HG02981 (cell line): ENCODE data around the gene PAK1.
"Not testable (repeated sequence)": the region's sequence is repeated elsewhere in the genome, so short reads cannot be mapped to it uniquely, and the experiment has no call there.

Source experiments
- ATAC-seq: cut with Tn5 transposase; IDR thresholded peaks from one replicate; pipeline ENCODE4 v1.9.1; 2021; ENCODE audit warnings: mild to moderate bottlenecking, moderate library complexity; ENCODE audit not compliant: unreplicated experiment

Gene PAK1

DNA sequence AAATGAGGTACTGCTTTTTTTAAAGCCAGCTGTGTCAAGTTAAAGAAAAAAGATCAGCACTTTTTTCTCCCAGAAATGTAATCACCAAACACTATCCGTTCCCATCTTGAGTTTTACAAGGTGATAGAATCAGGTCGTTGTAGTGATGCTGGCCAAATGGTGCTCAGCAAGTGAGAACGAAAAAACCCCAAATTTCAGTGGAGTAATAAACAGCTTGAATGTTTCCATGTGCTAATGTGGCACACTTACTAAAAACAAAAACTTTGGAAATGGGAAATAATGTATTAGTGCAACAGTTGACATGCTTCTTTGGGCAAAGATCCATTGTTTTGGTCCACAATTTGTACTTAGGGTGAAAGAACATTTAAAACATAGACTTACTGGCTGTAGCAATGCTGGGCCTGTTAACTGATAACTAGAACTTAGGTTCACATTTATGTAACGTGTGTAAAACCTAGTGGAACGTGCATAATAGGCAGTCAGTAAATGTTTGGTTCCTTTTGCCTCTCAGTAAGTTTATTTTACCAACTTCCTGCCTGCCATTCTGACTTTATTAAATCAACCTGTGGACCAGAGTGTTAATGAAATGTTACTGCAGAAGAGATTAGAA lies 157.1 kb downstream of the PAK1 start:
- no peak for ATAC-seq

- ATAC-seq = no peak
These were observed 161.8 kb downstream of the PAK1 start for GRCh38 chr11:77312107-77312506.

GRCh38 chr11:77311701-77312100 lies 162.2 kb downstream of the PAK1 start:
- ATAC-seq = no peak

GRCh38 chr11:77310721-77311120 lies 163.2 kb downstream of the PAK1 start:
- ATAC-seq = no peak

DNA sequence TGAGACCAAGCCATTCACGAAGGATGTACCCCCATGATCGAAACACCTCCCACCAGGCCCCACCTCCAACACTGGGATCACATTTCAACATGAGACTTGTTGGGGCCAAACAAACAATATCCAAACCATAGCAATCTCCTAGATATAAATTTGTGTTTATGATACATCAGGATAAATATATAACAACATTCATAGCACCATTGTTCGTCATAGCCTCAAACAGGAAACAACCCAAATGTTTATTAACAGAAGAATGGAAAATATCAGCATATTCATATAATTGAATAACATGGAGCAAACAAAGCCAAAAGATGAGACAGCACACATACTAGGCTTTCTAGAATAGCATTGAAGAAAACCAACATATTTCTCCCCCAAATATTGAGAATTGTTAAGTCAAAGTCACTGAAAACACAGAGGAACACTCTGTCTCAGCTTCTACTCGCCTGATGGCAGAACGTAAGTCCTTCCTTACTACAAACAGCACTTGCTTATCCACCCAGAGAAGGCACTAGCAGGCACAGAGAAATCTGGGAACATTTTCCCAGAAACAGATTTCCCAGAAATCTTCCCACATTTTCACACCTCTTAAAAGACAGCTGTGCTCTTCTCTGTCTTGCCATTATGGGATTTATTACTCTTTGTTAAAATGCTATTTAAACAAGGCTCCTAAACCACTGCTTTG lies 164.4 kb downstream of the PAK1 start:
- no peak for ATAC-seq

DNA sequence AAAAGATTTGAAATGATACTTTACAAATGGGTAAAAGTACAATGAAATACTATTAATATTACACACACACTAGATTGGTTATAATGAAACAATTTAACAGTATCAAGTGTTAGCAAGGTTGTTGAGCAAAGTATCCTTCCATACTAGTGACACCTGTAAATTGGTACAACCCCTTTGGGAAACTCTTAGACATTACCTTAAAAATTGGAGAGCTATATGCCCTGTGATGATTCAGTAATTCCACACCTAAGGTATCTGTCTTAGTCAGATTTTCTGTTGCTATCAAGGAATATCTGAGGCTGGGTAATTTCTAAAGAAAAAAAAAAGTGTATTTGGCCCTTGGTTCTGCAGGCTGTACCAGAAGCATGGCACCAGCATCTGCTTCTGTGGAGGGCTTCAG lies 165.1 kb downstream of the PAK1 start:
- ATAC-seq = no peak

- ATAC-seq = no peak
These were observed 170.6 kb downstream of the PAK1 start for GRCh38 chr11:77303328-77303727.

GRCh38 chr11:77302752-77303151 lies 171.1 kb downstream of the PAK1 start:
- ATAC-seq = no peak

DNA sequence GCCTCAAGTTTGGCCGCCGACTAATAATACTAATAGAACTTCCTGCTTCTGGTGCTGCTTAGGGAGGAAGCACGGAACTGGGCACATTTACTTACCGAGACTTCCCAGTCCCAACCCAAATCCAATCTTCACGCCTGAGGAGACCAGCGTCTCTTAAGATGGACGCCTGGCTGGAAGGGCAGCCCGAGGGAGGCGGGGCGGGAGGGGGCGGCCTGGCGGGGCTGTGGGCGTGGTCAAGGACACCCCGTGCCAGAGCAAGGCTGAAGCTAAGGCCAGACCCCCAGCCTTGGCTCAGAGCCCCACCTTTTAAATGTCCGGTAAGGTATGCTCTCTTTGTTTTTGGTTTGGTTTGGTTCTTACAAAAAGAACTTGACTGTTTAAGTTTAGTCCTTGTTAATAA lies 172.4 kb downstream of the PAK1 start, which contains the start of gene GDPD4:
Gene GDPD4 (minus strand): TSS at position 177 of the 400 bp plus-strand sequence. CDS start 16,549 bp downstream, outside the sequence.
- no peak for ATAC-seq

GRCh38 chr11:77300695-77301094 lies 173.2 kb downstream of the PAK1 start:
- ATAC-seq = no peak

DNA sequence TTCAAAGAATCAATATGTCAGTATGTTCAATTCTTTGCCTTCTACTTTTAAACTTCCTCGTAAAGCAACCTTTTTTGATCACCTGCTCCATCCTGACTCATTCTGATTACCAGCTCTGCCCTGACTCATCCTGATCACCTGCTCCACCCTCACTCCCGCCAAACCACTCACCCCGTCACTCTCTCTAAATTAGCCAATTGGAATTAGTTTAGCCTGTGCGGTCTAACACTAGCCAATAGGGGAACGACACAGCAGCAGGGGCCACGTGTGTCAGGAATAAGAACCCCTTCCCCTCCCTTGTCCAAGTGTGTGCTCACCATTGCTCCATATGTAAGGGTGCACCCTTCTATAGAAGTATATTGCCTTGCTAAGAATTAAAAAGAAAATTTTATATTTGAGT lies 173.9 kb downstream of the PAK1 start:
- not testable (repeated sequence) for ATAC-seq

DNA sequence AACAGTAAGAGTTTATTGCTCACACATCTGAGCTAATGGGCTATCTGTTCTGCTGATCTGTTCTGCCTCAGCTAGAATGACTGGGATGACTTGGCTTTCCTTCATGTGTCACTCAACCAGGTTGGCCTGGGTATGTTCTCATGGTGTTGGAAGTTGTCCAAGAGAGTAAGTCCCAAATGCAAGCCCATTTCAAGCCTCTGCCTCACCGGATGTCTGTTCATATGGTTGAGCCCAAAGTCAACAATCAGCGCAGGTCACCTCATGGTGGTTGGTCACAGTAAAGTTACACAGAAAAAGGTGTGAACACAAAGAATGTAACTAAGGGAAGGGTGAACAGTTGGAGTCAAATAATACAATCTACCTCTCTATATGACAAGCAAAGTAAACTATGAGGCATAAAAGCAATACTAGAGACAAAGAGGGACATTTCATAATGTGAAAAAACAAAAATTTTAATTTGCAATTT lies 174.3 kb downstream of the PAK1 start:
- ATAC-seq = no peak

DNA sequence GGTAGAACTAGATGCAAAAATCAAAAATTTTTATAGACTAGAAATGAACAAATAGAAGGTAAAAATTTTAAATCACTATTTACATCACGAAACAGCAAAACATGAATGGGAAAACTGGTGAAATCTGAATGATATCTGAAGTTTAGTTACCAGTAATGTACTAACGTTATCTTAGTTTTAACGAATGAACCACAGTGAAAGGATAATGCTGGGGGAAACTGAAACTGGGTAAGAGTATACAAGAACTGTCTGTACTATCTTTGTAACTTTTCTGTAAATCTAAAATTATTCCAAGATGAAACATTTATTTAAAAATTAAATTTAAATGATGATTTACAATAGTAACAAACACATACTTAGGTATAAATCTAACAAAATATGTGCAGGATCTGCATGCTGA lies 179.9 kb downstream of the PAK1 start:
- ATAC-seq = no peak

DNA sequence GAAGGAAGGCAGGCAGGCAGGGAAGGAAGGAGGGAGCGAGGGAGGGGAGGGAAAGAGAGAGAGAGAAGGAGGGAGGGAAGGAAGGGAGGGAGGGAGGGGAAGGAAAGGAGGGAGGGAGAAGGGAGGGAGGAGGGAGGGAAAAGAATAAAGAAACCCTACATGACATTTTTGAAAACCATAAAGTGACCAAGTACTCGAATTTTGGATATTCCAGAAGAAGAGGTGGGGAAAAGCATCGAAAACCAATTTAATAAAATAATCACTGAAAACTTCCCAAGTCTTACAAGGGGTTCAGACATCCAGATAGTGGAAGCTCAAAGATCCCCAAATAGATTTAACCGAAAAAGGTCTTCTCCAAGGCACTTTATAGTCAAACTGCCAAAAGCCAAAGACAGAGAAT lies 184.2 kb downstream of the PAK1 start:
- no peak for ATAC-seq

DNA sequence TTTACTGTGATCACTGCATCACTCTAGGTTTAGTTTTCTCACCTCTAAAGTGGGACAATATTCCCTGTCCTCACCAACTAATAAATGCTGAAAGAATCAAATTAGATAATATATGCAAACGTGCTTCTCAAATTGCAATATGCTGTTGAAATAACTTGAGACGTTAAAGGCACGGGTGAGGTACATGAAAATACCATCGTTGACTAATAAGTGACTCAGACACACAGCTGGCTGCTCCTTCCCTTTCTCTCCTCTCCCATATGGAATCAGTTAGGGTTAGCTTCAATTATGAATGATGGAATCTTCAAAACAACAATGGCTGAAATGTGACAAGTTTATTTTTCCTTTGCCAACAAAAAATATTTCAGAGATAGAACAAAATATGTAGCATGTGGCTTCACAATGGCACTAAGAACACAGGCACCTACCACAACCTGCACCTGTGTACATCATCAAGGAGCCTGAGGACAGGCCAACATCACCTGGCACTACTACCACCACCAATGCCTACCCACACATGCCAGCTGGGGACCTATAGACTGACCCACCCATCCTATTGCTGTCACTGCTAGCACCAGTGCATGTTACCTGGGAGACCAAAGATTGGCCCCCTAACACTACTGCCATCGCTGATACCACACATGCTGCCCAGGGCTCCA lies 186.2 kb downstream of the PAK1 start:
- no peak for ATAC-seq

DNA sequence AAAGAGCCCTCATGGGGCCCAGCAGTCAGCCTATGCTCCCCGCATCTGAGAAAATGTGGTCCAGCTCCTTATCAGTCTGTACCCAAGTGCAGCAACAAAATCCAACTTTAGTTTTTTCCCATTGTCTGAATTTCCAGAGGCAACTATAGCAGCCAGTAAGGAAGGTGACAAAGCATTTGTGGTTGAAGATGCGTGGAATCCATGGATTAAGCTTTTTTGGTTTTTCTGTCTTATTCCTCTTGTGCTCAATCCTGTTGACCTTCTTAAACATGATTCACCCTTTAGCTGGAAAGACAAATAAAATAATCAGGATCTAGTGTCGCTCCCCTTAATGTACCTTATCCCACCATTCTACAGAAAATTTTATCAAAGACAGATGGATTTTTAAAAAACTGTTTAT lies 186.8 kb downstream of the PAK1 start:
- no peak for ATAC-seq

GRCh38 chr11:77284476-77285468 lies 189.1 kb downstream of the PAK1 start:
- no peak for ATAC-seq

GRCh38 chr11:77283101-77283500 lies 190.8 kb downstream of the PAK1 start:
- ATAC-seq = no peak

DNA sequence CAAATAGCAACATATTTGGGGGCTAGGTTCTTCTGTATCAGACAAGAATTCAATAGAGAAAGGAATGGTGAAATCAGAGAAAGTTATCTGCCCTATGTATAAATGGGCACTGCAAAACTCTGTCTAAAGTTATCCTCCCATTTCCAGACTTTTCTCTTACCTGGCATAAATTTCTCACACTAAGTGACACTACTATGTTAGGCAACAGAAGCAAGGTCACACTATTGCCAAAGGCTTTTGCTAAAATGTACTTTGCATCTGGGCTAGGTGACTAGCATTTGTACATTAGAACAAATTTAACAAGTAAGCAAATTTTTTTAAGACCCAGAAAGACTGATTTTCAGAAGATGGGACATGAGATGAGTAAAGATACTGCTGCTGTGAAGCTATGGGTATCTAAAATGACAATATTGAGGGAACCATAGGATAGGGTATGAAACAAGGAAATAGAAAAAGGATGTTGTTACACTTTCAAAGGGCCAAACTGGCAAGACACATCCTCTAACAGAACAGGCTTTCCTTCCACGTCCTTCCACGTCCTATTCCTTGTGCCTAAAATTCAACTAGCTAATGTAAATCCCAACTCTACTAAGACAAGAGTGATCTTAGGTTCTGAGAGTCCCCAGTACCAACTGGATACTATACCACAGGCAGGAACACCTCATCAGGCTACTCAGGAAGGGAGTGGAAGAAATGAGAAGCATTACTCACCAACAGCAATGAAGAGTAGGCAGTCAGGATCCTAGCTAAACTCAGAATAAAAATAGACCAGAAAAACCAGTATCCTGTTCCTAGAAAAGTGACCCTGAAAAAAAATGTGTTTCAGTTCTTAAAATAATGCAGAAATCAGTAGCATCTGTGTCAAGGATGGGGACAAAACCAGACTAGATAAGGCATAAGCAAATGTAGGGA lies 195.0 kb downstream of the PAK1 start:
- no peak for ATAC-seq

GRCh38 chr11:77276271-77276670 lies 197.6 kb downstream of the PAK1 start:
- ATAC-seq = no peak
